IMR-90 (cell line): ENCODE measurements around the gene CD99L2. TPM values are rescaled to one million over a fixed set of nuclear protein-coding genes. Genes with fewer than 3 reads are reported as not detected.

ENCODE experiments used
- ATAC-seq: fragments of 200-7000 bp; cut with Tn5 transposase; 2 replicates; pipeline ENCODE4 v1.9.1; 2020; ENCODE audit warnings: low read depth, mild to moderate bottlenecking, moderate library complexity
- BruUV-seq: library from RNA; stranded (reverse); fragments of 400-500 nt; replicated peaks from 2 replicates; lab custom pipeline; 2021; lab: Mats Ljungman, UMichigan
- CTCF ChIA-PET: fragments of 300-600 bp; formaldehyde crosslinking; extraction: SDS; loops from one replicate; lab custom pipeline; 2021; ENCODE audit warnings: antibody characterized with exemption; lab: Yijun Ruan, JAX
- POLR2A ChIA-PET: fragments of 300-600 bp; sonication (Branson Sonifier 250); formaldehyde crosslinking; loops from one replicate; lab custom pipeline; 2022; ENCODE audit warnings: antibody characterized with exemption; ENCODE audit not compliant: unreplicated experiment; lab: Charles Lee
- DNase-seq: peaks from one replicate; pipeline ENCODE4 v3.0.0; 2013
- H2AFZ ChIP-seq: replicated peaks from 2 replicates; pipeline ENCODE3; 2013; ENCODE audit warnings: low read length, mild to moderate bottlenecking; ENCODE audit not compliant: poor library complexity
- H2AK5ac ChIP-seq: 2 replicates; pipeline ENCODE4 v1.6.1; 2013; ENCODE audit warnings: low read depth, low read length, inconsistent platforms
- H2AK9ac ChIP-seq: replicated peaks from 2 replicates; pipeline ENCODE3; 2013; ENCODE audit warnings: mild to moderate bottlenecking, low read depth, low read length, moderate library complexity; ENCODE audit not compliant: poor library complexity
- H2BK120ac ChIP-seq: 2 replicates; pipeline ENCODE4 v1.6.1; 2013; ENCODE audit warnings: low read depth, low read length, inconsistent platforms
- H2BK15ac ChIP-seq: 3 replicates; pipeline ENCODE4 v1.6.1; 2013; ENCODE audit warnings: low read depth, low read length, inconsistent platforms
- H2BK20ac ChIP-seq: 2 replicates; pipeline ENCODE4 v1.6.1; 2013; ENCODE audit warnings: low read depth, mild to moderate bottlenecking, inconsistent platforms, low read length, moderate library complexity
- H2BK5ac ChIP-seq: 2 replicates; pipeline ENCODE4 v1.6.1; 2013; ENCODE audit warnings: mild to moderate bottlenecking, low read depth, low read length, inconsistent platforms; ENCODE audit not compliant: poor library complexity, severe bottlenecking
- H3K14ac ChIP-seq: replicated peaks from 2 replicates; pipeline ENCODE4 v1.6.1; 2013; ENCODE audit warnings: low read depth, low read length, inconsistent platforms
- H3K18ac ChIP-seq: 2 replicates; pipeline ENCODE4 v1.6.1; 2013; ENCODE audit warnings: low read depth, low read length, control low read depth
- H3K23ac ChIP-seq: 2 replicates; pipeline ENCODE4 v1.6.1; 2013; ENCODE audit warnings: low read depth, low read length, inconsistent platforms
- H3K27ac ChIP-seq: 2 replicates; pipeline ENCODE4 v1.5.1; 2013; ENCODE audit warnings: mild to moderate bottlenecking, control low read depth, low read length; ENCODE audit not compliant: insufficient read depth
- H3K27me3 ChIP-seq: 2 replicates; pipeline ENCODE4 v1.6.1; 2013; ENCODE audit warnings: low read length; ENCODE audit not compliant: control insufficient read depth, insufficient read depth
- H3K36me3 ChIP-seq: 2 replicates; pipeline ENCODE4 v1.6.1; 2013; ENCODE audit warnings: low read length, mixed read lengths; ENCODE audit not compliant: control insufficient read depth, insufficient read depth
- H3K4ac ChIP-seq: 2 replicates; pipeline ENCODE4 v1.6.1; 2013; ENCODE audit warnings: low read depth, low read length, inconsistent platforms
- H3K4me1 ChIP-seq: 2 replicates; pipeline ENCODE4 v1.6.1; 2013; ENCODE audit warnings: low read length, mixed read lengths; ENCODE audit not compliant: control insufficient read depth, insufficient read depth
- H3K4me2 ChIP-seq: 2 replicates; pipeline ENCODE4 v1.6.1; 2013; ENCODE audit warnings: low read depth, mild to moderate bottlenecking, control low read depth, low read length, moderate library complexity
- H3K4me3 ChIP-seq: 2 replicates; pipeline ENCODE4 v1.5.1; 2013; ENCODE audit warnings: low read depth, mild to moderate bottlenecking, control low read depth, low read length, moderate library complexity; ENCODE audit not compliant: insufficient read depth
- H3K56ac ChIP-seq: 2 replicates; pipeline ENCODE4 v1.6.1; 2013; ENCODE audit warnings: low read length, inconsistent platforms; ENCODE audit not compliant: insufficient read depth; ENCODE audit errors: extremely low read depth
- H3K79me1 ChIP-seq, 2 experiments: 2 replicates each; pipeline ENCODE4 v1.6.1; 2013; ENCODE audit warnings: low read length in 2 of 2, inconsistent platforms in 1 of 2, low read depth in 1 of 2
- H3K9ac ChIP-seq: 2 replicates; pipeline ENCODE4 v1.6.1; 2013; ENCODE audit warnings: low read depth, low read length, control low read depth
- H3K9me1 ChIP-seq: 2 replicates; pipeline ENCODE4 v1.6.1; 2013; ENCODE audit warnings: low read length, inconsistent platforms; ENCODE audit not compliant: insufficient read depth
- H3K9me3 ChIP-seq: 2 replicates; pipeline ENCODE4 v1.6.1; 2013; ENCODE audit warnings: low read length; ENCODE audit not compliant: control insufficient read depth, insufficient read depth
- H4K20me1 ChIP-seq: 2 replicates; pipeline ENCODE4 v1.6.1; 2013; ENCODE audit warnings: low read length, inconsistent platforms; ENCODE audit not compliant: insufficient read depth
- H4K5ac ChIP-seq: 2 replicates; pipeline ENCODE4 v1.6.1; 2013; ENCODE audit warnings: mild to moderate bottlenecking, low read depth, low read length, control low read depth
- H4K8ac ChIP-seq, 2 experiments: 2 replicates each; pipeline ENCODE4 v1.6.1; 2013; ENCODE audit warnings: low read depth in 2 of 2, low read length in 2 of 2, control low read depth in 1 of 2, inconsistent platforms in 1 of 2
- H4K91ac ChIP-seq: 2 replicates; pipeline ENCODE4 v1.6.1; 2013; ENCODE audit warnings: low read depth, low read length, inconsistent platforms; ENCODE audit not compliant: insufficient read depth
- BHLHE40 ChIP-seq: fragments of 150-350 bp; IDR thresholded peaks from 2 replicates; pipeline ENCODE4 v1.6.1; 2016; ENCODE audit warnings: mild to moderate bottlenecking, low read depth, low read length
- CEBPB ChIP-seq: IDR thresholded peaks from 2 replicates; pipeline ENCODE4 v1.6.1; 2012; ENCODE audit warnings: low read depth, low read length, improper control_type of control experiment
- CHD1 ChIP-seq: IDR thresholded peaks from 2 replicates; pipeline ENCODE4 v1.6.1; 2012; ENCODE audit warnings: low read depth, low read length, improper control_type of control experiment
- FOS ChIP-seq: fragments of 150-350 bp; IDR thresholded peaks from 2 replicates; pipeline ENCODE4 v1.6.1; 2016; ENCODE audit warnings: low read depth, low read length
- MAZ ChIP-seq: IDR thresholded peaks from 2 replicates; pipeline ENCODE4 v1.6.1; 2012; ENCODE audit warnings: low read depth, mild to moderate bottlenecking, low read length, improper control_type of control experiment, moderate library complexity, borderline replicate concordance
- MXI1 ChIP-seq: IDR thresholded peaks from 2 replicates; pipeline ENCODE4 v1.6.1; 2012; ENCODE audit warnings: low read depth, mild to moderate bottlenecking, low read length, moderate library complexity, borderline replicate concordance
- NFE2L2 ChIP-seq: fragments of 150-350 bp; IDR thresholded peaks from 2 replicates; pipeline ENCODE4 v1.6.1; 2016; ENCODE audit warnings: low read depth, mild to moderate bottlenecking, low read length
- POLR2A ChIP-seq: IDR thresholded peaks from 2 replicates; pipeline ENCODE4 v1.6.1; 2012; ENCODE audit warnings: mild to moderate bottlenecking, low read depth, low read length
- RAD21 ChIP-seq: IDR thresholded peaks from 2 replicates; pipeline ENCODE4 v1.6.1; 2012; ENCODE audit warnings: low read length, improper control_type of control experiment
- RCOR1 ChIP-seq: IDR thresholded peaks from 2 replicates; pipeline ENCODE4 v1.6.1; 2012; ENCODE audit warnings: mild to moderate bottlenecking, low read length, improper control_type of control experiment; ENCODE audit not compliant: insufficient replicate concordance
- RFX5 ChIP-seq: IDR thresholded peaks from 2 replicates; pipeline ENCODE4 v1.8.0; 2012; ENCODE audit warnings: low read depth, mild to moderate bottlenecking, low read length, moderate library complexity
- SMC3 ChIP-seq: fragments of 150-350 bp; IDR thresholded peaks from 2 replicates; pipeline ENCODE4 v1.6.1; 2016; ENCODE audit warnings: low read depth, mild to moderate bottlenecking, antibody characterized with exemption, low read length, moderate library complexity
- WGBS, 2 experiments: methylation state at CpG; one replicate each; pipeline versions ENCODE4 v1.1.5 to v1.1.7; 2013; ENCODE audit warnings: missing lambda C conversion rate in 2 of 2; ENCODE audit not compliant: insufficient read length in 1 of 2; ENCODE audit errors: extremely low coverage in 2 of 2; 5-methylcytosine and 5-hydroxymethylcytosine counted together
- dilution Hi-C: fragments of 300-500 bp; cut with HindIII; formaldehyde crosslinking; loops from one replicate; pipeline ENCODE4 v1.14.3; 2018; ENCODE audit warnings: low sequenced_read_pairs; ENCODE audit not compliant: unreplicated experiment
- in situ Hi-C: fragments of 300-500 bp; cut with MboI; formaldehyde crosslinking; loops from 3 replicates; pipeline ENCODE4 v1.14.3; 2019; ENCODE audit warnings: low sequenced_read_pairs, inconsistent platforms, mixed read lengths
- intact Hi-C: fragments of 100-400 bp; cut with micrococcal nuclease; formaldehyde crosslinking; loops from 2 replicates; pipeline ENCODE4 v1.10.0; 2022
- polyA plus RNA-seq, 3 experiments: library from polyadenylated mRNA; depleted of rRNA; stranded (reverse); fragments of >200 nt; gene quantifications; 2 replicates each; pipeline ENCODE4 v1.2.3, GENCODE V29; 2012; ENCODE audit warnings: low replicate concordance in 1 of 3
- total RNA-seq: library from RNA; depleted of rRNA; stranded (reverse); fragments of >200 nt; gene quantifications from 2 replicates; pipeline ENCODE4 v1.2.3, GENCODE V29; 2012
- TF ChIP-seq, protein P1 (sequence below): fragments of 150-350 bp; IDR thresholded peaks from 2 replicates; pipeline ENCODE4 v1.6.1; 2017; ENCODE audit warnings: mild to moderate bottlenecking, antibody characterized with exemption, low read length, low read depth
- TF ChIP-seq, protein P2 (sequence below): fragments of 150-350 bp; IDR thresholded peaks from 2 replicates; pipeline ENCODE4 v1.6.1; 2016; ENCODE audit warnings: low read depth, mild to moderate bottlenecking, low read length, moderate library complexity, borderline replicate concordance

Gene CD99L2
- total and polyA plus RNA-seq, 2 of the 4 experiments (the other 2 are of a cell fraction) = 17.4 to 41.4 TPM

DNA sequence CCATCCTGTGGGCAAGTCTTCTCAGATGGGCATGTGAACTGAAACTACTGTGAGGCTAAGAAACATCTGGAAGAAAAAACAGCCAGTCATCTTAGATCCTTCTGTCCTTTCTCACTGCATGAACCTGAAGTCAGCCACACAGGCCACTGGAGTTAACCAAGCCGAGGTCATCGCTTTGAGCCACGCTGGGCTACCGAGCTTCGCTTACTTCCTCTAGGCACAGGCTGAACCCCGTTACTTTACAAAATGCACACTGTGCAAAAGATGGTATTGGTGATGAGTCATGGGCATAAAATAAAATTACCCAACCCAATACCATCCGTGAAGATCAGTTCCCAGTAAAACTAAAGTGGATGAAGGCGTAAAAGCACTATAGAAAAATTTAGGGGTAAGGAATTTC, 119.1 kb downstream of the CD99L2 start:
- Histone ChIP-seq H2AK9ac (no peak overlapping the region), H3K18ac (no peak overlapping the region), H4K5ac (no peak overlapping the region), H3K9me3 (no peaks in the 10 kb centered on the region), H3K27me3 (no peaks in the 10 kb centered on the region), H3K4me2 (no peak overlapping the region), H3K4ac (no peak overlapping the region), H2AK5ac (no peak overlapping the region), H3K4me1 (no peaks in the 10 kb centered on the region), H4K91ac (no peak overlapping the region), H3K4me3 (no peak overlapping the region), H3K27ac (no peak overlapping the region), H2AFZ (no peak overlapping the region), H2BK20ac (no peak overlapping the region), H3K14ac (no peak overlapping the region), H2BK15ac (no peak overlapping the region), H2BK5ac (no peak overlapping the region), H3K79me1 (no peaks in the 10 kb centered on the region), H3K23ac (no peak overlapping the region), H4K20me1 (no peaks in the 10 kb centered on the region), H3K9ac (no peak overlapping the region), H4K8ac (no peak overlapping the region), H3K56ac (no peak overlapping the region), H2BK120ac (no peak overlapping the region), H3K9me1 (no peaks in the 10 kb centered on the region; the same call in 1 of the 2 replicates), H3K36me3 (no peaks in the 10 kb centered on the region; the same call in 1 of the 2 replicates)
- ChIA-PET POLR2A (no interaction called here), CTCF (interaction anchor here (2.3 kb wide), 1 partner anchor 302 kb away, joined by 8 read pairs; no protein-coding TSS in a partner anchor)
- no CpG with 5 or more reads among the region's 8 CpGs for WGBS, 2 experiments
- in situ Hi-C loops = loop anchor here (10.0 kb wide), 1 partner anchor 205 kb away; the partner anchor contains the start of gene HMGB3
- TF ChIP-seq, protein P1, sequence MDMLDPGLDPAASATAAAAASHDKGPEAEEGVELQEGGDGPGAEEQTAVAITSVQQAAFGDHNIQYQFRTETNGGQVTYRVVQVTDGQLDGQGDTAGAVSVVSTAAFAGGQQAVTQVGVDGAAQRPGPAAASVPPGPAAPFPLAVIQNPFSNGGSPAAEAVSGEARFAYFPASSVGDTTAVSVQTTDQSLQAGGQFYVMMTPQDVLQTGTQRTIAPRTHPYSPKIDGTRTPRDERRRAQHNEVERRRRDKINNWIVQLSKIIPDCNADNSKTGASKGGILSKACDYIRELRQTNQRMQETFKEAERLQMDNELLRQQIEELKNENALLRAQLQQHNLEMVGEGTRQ = no peak
- TF ChIP-seq CEBPB = no peak
- no peak for TF ChIP-seq FOS
- TF ChIP-seq MXI1 = no peak
- TF ChIP-seq BHLHE40 = no peak
- TF ChIP-seq SMC3 = no peak
- no peak for TF ChIP-seq CHD1
- TF ChIP-seq RFX5 = no peak
- no peak for TF ChIP-seq POLR2A
- no peak for TF ChIP-seq NFE2L2
- no peak for TF ChIP-seq RCOR1
- TF ChIP-seq RAD21 = no peak
- TF ChIP-seq, protein P2, sequence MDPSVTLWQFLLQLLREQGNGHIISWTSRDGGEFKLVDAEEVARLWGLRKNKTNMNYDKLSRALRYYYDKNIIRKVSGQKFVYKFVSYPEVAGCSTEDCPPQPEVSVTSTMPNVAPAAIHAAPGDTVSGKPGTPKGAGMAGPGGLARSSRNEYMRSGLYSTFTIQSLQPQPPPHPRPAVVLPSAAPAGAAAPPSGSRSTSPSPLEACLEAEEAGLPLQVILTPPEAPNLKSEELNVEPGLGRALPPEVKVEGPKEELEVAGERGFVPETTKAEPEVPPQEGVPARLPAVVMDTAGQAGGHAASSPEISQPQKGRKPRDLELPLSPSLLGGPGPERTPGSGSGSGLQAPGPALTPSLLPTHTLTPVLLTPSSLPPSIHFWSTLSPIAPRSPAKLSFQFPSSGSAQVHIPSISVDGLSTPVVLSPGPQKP = no peak
- no peak for TF ChIP-seq MAZ
- BruUV-seq = no TSS peak
- DNase-seq = no peak
- intact Hi-C loops = no loop called here
- dilution Hi-C loops = no loop called here
- ATAC-seq = no peak
